Ureter (tissue), 1 donor: Measurements from ENCODE around the gene TAOK1. TPM values are rescaled to one million over a fixed set of nuclear protein-coding genes. Genes with fewer than 3 reads are reported as not detected.
"Not testable (repeated sequence)": the region's sequence is repeated elsewhere in the genome, so short reads cannot be mapped to it uniquely, and the experiment has no call there.

Source experiments
- DNase-seq: peaks from one replicate; pipeline ENCODE4 v3.0.0-alpha.2; 2020; ENCODE audit warnings: low spot score
- total RNA-seq: library from RNA; stranded (reverse); gene quantifications from one replicate; pipeline ENCODE4 v1.2.4, GENCODE V29; 2023
- donor health status: DM: yes; HTN: yes; CAD: no.

Gene TAOK1
- total RNA-seq, 1 donor from 2014 or later, result 92.4 TPM

GRCh38 chr17:29546085-29546484 lies 155.9 kb downstream of the TAOK1 start:
- DNase-seq, result no peak

GRCh38 chr17:29546830-29547229 lies 156.7 kb downstream of the TAOK1 start:
- no peak for DNase-seq

- no peak for DNase-seq
Observed at GRCh38 chr17:29549177-29549923, 159.2 kb downstream of the TAOK1 start.

GRCh38 chr17:29555840-29556239 lies 165.7 kb downstream of the TAOK1 start:
- DNase-seq, result no peak

GRCh38 chr17:29557085-29557738 lies 167.0 kb downstream of the TAOK1 start:
- DNase-seq, result no peak

- DNase-seq, result no peak
Observed at GRCh38 chr17:29557739-29558116, 167.6 kb downstream of the TAOK1 start.

GRCh38 chr17:29558139-29558538 lies 168.0 kb downstream of the TAOK1 start:
- not testable (repeated sequence) for DNase-seq

GRCh38 chr17:29559640-29560039 lies 169.5 kb downstream of the TAOK1 start:
- no peak for DNase-seq

- no peak for DNase-seq
Observed at GRCh38 chr17:29560316-29560715, 170.2 kb downstream of the TAOK1 start.

GRCh38 chr17:29561554-29562517 lies 171.7 kb downstream of the TAOK1 start:
- DNase-seq, result no peak

GRCh38 chr17:29562615-29563014 lies 172.5 kb downstream of the TAOK1 start:
- no peak for DNase-seq

- DNase-seq, result no peak
Observed at GRCh38 chr17:29563816-29564215, 173.7 kb downstream of the TAOK1 start.

- DNase-seq, result peak; percentile 54
Observed at GRCh38 chr17:29565643-29566472, 175.7 kb downstream of the TAOK1 start.

GRCh38 chr17:29566473-29567303 lies 176.5 kb downstream of the TAOK1 start, which contains the start of gene ABHD15:
ABHD15 (minus strand) TSS chr17:29567037; CDS start chr17:29566966, 71 bp downstream.
- DNase-seq, result peak; percentile 75

- DNase-seq, result no peak
Observed at GRCh38 chr17:29567304-29567553, 177.1 kb downstream of the TAOK1 start.

GRCh38 chr17:29567554-29568330 lies 177.6 kb downstream of the TAOK1 start:
- peak; percentile 76 for DNase-seq

- DNase-seq, result peak; percentile 92
Observed at GRCh38 chr17:29568331-29569244, 178.4 kb downstream of the TAOK1 start, which contains the start of gene TP53I13. TP53I13 (plus strand) TSS chr17:29568701; CDS start chr17:29568759, 58 bp downstream.

GRCh38 chr17:29569245-29569950 lies 179.2 kb downstream of the TAOK1 start:
- no peak for DNase-seq
